AG09319 (cell line): Measurements from ENCODE around the gene INMT.

Experiments
- DNase-seq: peaks from one replicate; pipeline ENCODE4 v3.0.0-alpha.2; 2010; ENCODE audit warnings: low read depth; ENCODE audit errors: extremely low read depth
- CTCF ChIP-seq: IDR thresholded peaks from 2 replicates; pipeline ENCODE4 v1.5.1; 2011; ENCODE audit warnings: low read depth, mild to moderate bottlenecking, inconsistent platforms, low read length, moderate library complexity

Gene INMT

GRCh38 chr7:30751696-30752273 lies at the start of gene INMT:
Gene INMT, plus strand, starts transcription at chr7:30752135. Its CDS starts 16 bp downstream, at chr7:30752151.
- no peak for DNase-seq
- TF ChIP-seq CTCF = no peak

- no peak for DNase-seq
- TF ChIP-seq CTCF = peak; percentile 10
These were observed 49.7 kb upstream of the INMT start for GRCh38 chr7:30702200-30702599.

GRCh38 chr7:30703756-30704155 lies 48.2 kb upstream of the INMT start:
- no peak for TF ChIP-seq CTCF
- DNase-seq = no peak

GRCh38 chr7:30705008-30705407 lies 46.9 kb upstream of the INMT start:
- no peak for TF ChIP-seq CTCF
- DNase-seq = no peak

- TF ChIP-seq CTCF = no peak
- no peak for DNase-seq
These were observed 46.3 kb upstream of the INMT start for GRCh38 chr7:30705596-30705995.

- DNase-seq = no peak
- TF ChIP-seq CTCF = no peak
These were observed 45.6 kb upstream of the INMT start for GRCh38 chr7:30706316-30706715.

GRCh38 chr7:30706908-30707307 lies 45.0 kb upstream of the INMT start:
- TF ChIP-seq CTCF = no peak
- no peak for DNase-seq
